Fibroblast of skin of scalp (primary cell): ENCODE results near the gene FAM163A.
"Not testable (repeated sequence)": the region's sequence is repeated elsewhere in the genome, so short reads cannot be mapped to it uniquely, and the experiment has no call there.

Source experiments
- DNase-seq: peaks from one replicate; pipeline ENCODE4 v3.0.0-alpha.2; 2013

Gene FAM163A

DNA sequence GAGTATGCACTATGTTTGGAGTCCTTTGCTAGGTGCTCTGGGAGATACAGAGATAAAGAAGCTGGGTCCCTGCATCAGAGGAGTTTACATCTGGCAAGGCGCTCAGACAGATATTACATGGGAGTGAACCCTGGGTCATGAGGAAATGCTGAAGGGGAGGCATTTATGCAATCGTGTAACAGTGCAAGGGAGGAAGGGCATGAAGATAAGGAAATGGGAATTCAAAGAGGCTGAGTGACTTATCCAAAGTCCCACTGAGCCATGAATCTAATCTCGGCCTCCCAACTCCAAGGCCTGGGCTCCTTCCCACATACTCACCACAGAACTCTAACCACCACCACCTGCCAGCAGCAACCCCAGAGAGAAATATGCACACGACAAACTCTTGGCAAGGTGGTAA lies 51.6 kb downstream of the FAM163A start:
- no peak for DNase-seq

DNA sequence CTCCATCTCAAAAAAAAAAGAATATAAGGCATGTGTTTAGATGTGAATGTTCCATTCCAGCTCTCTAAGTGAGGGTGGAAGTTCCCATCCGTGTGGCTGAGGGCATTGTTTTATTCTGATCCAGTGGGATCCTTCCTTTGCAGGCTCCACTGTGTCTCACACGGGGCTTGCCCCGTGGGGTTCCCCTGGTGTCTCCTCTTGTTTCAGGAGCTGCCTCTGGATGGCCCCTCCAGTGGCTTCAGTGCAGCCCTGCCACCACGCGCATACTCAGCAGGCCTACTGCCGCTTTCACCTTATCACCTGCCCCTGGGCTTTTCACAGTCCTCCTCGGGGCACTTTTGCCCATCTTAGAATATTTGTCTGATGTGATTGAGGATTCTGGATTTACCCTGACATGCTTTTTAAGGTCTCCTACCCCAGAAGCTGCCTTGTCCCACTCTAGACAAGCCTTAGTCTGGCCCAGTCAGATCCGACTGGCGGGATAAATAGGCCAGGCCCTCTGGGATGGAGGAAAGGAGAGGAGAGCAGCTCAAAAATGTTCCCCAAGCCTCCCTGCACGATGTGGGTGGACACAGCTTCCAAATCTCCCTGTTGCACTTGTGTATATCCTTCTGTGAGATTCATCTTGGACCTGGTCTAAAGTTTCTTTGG lies 55.2 kb downstream of the FAM163A start:
- DNase-seq = no peak

DNA sequence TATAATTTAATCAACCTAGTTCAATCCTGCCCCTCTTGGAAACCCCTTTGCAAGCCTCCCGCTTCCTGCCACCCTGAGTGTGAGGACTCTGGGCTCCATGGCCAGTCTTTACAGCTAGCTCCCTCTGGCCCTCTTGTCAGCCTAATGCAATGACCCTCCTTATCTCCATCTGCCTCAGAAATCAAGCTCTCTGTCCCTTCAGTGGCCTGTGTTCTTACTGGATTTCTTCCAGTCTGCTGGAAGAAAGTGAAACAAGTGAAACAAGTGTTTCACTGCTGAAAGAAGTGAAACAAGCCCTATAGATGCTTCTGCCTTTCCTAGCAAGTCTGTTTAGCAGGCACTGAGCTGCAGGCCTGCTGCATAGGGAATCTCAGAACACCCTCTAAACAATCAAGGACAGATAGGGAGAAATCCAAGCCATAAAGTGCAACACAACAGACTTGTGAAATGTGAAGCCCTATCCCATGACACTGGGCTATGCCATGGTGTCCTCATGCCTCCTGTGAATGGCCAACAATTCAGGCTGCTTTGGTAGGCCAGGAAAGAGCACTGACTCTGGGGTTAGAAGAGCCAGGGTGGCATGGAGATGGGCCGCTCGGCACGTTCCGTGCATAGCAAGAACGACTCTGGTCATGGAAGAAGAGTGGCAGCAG lies 55.9 kb downstream of the FAM163A start:
- no peak for DNase-seq

DNA sequence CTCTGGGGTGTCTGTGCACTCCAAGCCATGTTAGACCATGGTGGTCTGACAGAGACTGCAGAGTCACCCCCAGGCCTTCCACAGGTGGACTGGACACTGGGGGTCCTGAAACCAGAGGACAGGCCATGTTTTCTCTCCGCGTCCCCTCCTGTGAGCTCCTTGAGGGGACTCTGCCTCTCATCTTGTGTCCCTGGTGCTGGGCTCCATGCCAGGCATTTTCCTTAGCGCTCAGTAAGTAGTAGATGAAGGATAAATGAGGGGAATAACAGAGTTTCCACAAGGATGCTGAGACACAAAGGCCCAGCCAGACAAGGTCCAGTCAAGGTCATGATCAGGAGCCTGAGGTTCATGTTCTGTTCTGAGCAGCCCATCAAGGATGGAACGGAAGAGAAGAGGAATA lies 57.4 kb downstream of the FAM163A start:
- no peak for DNase-seq

DNA sequence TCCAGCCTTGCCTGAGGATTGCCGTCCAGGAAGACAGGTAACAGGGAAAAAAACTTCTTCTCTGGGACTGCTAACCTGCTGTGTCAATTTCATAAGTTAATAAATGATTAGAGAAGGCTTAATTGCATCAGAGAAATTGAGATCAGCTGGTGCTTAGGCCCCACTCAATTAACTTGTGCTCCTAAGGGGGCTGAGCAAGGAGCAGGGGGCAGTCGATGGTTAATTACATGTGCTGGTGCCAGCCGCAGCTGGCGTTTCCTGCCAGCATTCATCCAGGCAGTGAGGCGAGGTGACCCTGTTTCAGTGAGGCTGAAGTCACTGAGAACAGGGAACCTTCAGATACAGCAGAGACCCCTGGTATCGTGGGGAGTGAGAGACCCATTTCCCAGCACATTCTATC lies 60.0 kb downstream of the FAM163A start:
- no peak for DNase-seq

DNA sequence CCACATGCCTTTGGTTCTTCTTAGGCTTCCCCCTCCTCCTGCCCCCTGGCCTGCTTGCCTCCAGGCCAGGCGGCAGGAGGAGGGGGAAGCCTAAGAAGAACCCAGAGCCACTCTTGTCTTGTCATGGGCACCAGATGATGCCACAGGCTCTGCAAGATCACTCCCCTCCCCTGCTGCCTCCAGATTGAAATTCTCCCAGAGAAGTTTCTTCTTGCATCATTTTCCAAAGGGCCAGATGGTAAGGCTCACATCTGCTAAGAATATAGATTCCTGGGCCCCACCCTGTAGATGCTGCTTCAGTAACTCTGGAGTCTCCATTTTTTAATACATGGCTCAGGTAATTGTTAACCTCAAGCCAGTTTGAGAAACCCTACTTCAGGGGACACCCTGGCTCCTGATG lies 60.8 kb downstream of the FAM163A start:
- no peak for DNase-seq

DNA sequence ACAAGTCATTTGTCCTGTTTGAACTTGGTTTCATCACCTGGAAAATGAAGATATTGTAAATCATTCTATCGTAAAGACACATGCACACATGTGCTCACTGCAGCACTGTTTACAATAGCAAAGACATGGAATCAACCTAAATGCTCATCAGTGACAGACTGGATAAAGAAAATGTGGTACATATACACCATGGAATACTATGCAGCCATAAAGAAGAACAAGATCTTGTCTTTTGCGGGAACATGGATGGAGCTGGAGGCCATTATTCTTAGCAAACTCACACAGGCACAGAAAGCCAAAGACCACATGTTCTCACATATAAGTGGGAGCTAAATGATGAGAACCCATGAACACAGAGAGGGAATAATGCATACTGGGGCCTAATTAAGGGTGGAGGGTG lies 61.3 kb downstream of the FAM163A start:
- DNase-seq = not testable (repeated sequence)

DNA sequence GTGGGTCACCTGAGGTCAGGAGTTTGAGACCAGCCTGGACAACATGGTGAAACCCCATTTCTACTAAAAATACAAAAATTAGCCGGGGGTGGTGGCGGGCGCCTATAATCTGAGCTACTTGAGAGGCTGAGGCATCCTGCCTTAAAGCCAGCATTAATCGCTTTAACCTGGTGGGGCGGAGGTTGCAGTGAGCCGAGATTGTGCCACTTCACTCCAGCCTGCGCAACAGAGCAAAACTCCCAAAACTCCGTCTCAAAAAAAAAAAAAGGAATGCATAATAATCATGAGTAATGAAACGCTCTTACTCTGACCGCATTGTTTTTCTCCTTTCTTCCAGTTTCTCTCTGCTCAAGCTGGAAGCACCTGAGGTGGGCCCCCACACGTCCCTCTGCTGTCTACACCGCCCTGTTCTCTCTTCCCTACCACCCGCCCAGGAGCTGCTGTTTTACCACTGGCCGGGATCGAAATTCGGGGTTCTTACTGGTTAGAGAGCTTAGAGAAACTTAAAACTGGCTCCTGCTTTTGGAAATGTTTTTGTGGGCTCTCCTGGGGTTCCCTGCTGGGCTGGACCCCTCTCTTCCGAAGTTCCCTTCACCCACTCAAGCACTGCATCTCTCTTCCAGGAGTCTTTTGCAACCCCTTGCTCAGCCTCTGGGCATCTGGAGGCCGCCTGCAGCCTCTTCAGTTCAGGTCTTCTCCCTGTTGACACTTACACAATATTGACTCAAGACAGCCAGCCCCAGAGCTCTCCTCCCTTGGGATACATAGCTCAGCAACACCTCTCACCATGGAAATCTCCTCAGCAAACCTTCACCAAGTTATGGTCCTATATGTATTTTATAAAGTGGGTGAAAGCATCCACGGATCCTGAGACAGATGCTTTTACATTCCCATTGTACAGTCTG lies 62.5 kb downstream of the FAM163A start:
- DNase-seq = no peak

DNA sequence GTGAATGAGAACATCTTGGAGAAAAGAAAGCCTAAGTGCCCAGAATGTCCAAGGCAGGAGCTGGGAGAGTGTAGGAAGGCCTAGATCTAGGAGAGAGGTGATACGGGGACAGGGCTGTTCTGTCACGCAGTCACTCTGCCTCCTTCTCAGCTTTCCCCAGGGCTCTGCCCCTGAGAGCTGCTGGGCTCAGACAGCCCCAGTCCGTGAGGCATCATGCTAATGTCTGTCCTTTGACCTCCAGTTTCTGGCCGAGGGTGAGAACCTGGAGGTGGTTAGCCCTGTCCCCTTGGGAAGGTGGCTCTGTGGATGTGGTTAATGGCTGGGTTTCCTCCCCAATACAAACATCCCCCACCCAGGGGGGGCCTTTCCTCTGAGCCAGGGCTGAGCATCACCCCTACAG lies 63.2 kb downstream of the FAM163A start:
- DNase-seq = no peak

DNA sequence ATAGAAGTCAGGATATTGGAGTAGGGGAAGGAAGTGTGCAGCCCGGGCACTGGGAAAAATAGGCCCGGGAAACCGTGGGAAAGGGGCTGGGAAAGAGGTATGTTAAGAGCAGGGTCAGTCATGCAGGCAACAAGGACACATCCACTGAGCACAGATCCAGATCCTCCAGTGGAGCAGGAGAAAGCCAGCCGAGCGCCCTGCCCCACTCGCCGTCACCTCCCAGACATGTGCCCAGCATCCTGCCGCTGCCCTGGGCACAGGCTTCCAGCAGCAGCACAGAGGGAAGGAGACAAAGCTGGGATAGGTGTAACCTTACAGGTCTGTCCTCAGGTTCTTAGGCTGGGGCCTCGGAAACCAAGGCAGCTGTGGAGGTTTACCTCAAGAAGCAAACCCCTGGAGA lies 64.2 kb downstream of the FAM163A start:
- no peak for DNase-seq

DNA sequence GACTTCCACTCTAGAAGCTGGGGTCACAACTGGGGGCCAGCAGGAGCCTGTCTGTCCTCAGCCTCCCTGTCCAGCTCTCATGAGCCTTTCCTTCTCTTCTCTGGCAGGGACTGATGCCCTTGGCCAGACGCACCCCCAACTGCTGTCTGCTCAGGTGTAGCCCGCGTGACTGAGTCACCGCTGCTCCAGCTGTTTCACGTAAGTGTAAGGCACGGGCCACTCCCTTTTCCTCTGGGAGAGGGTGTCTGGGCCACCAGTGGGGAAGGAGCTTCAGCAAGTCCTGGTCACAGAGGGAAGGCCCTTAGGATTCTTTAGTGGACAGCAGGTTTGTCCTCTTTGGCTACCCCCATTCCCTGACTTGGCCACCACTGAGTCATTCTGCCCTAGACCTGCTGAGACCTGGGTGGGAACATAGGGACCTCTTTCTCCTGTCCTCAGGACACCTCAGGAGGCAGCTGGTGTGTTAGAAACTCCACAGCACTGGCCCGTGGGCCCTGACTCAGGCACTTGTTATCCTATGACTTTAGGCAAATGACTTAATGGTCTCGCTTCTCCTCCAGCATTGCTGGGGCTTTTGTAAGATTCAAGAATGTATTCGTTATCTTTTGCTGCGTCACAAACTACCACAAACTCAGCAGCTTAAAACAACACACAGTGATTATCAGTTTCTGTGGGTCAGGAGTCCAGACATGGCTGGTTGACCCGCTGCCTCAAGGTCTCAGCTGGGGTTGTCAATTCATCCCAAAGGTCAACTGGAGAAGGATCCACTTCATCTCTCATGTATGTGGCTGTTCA lies 64.8 kb downstream of the FAM163A start:
- peak; percentile 38 for DNase-seq

DNA sequence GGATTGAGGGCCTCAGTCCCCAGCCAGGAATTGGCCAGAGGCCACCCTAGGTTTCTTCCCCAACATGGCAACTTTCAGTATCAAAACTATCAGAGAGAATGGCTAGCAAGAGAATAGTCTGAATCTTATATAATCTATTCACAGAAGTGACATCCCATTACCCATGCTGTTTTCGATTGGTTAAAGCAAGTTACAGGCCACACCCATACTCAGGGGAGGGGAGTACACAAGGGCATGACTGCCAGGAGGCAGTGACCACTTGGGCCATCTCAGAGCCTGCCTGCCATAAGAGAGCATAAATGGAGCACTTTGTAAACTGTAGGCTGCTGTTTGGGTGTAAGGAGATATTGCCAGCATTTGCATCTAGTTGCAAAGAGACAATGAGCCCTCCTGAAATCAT lies 65.4 kb downstream of the FAM163A start:
- DNase-seq = no peak

DNA sequence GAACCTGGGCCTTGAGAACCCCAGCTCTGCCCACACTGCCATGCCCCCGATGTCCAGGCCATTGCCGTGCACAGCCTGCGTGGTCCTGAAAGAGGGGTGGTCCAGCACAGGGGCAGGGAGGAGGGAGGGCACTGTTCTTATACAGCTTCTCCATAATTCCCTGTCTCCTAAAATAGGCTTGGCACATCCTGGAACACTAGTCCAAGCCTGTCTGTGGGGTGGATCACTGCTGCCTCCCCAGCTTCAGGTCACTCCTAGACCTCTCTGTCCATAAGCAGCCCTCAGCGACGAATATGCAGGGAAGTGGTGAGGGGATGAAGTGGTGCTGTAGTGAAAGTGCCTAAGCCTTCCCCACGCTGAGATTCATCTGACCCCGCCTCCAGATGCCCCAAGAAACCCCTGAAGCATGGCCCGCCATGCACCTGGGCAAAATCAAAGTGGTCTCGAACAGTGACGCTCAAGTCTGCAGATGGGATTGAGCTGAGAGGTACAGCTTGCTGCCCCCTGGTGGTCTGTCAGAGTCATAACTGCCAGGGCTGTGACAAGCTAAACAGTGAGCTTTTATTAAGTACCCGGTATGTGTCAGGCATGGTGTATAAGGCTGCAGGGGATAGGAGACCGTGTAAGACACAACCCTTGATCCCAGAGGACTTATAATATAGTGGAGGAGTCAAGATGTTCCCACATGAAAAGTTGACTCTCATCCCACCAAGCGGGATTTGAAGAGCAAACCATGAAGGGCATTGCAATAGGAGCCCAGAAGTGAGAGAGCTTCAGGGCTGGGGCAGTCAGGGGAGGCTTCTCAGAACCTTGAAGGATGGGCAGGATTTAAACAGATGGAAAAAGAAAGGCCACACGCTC lies 66.6 kb downstream of the FAM163A start:
- DNase-seq = peak; percentile 68

DNA sequence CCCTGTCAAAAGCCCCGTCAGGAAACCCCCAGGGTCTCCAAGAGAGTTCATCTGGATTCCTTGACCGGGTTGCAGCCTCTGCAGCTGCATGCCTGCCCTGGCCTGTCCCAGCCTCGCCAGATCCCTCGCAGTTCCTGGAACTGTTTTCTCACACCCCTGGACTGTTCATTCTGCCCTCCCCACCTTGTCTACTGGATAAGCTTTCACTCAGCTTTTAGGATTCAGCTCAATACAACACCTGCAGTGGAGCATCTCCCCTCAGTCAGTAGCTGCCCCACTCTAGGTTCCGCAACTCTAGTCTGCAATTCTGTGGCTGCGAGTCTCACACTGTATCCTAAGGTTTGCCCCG lies 67.2 kb downstream of the FAM163A start:
- no peak for DNase-seq

DNA sequence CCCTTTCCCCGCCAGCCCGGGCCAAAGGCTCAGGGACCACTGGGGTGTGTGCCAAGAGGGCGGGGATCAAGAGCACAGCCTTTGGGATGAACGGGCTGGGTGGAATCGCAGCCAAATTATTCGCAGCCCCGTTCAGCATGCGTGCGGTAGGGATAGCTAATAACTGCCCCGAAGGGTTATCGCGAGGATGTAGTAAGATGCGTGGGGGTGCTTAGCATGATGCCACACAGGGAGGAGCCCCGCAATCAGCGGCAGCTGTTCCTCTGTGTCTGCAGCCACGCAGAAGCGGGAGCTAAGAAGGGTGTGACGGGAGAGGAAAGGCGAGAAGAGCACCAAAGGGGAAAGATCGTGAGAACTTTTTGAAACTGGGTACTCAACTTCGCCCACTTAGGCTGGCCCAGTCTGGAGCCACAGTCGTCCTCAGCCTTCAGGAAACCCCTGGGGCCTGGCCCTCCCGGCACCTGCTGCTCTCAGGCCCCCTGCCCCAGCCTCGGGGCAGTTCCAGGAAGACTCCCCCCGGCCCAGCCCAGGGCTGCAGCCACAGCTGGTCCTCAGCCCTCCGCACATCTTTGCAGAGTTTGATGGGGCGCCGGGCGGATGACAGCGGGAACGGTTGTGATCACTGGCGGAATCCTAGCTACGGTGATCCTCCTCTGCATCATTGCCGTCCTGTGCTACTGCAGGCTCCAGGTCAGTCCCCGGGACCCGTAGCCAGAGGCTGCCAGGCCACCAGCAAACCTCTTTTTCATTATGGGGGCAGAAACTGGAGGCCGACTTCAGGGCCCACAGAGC lies 69.6 kb downstream of the FAM163A start:
- no peak for DNase-seq

DNA sequence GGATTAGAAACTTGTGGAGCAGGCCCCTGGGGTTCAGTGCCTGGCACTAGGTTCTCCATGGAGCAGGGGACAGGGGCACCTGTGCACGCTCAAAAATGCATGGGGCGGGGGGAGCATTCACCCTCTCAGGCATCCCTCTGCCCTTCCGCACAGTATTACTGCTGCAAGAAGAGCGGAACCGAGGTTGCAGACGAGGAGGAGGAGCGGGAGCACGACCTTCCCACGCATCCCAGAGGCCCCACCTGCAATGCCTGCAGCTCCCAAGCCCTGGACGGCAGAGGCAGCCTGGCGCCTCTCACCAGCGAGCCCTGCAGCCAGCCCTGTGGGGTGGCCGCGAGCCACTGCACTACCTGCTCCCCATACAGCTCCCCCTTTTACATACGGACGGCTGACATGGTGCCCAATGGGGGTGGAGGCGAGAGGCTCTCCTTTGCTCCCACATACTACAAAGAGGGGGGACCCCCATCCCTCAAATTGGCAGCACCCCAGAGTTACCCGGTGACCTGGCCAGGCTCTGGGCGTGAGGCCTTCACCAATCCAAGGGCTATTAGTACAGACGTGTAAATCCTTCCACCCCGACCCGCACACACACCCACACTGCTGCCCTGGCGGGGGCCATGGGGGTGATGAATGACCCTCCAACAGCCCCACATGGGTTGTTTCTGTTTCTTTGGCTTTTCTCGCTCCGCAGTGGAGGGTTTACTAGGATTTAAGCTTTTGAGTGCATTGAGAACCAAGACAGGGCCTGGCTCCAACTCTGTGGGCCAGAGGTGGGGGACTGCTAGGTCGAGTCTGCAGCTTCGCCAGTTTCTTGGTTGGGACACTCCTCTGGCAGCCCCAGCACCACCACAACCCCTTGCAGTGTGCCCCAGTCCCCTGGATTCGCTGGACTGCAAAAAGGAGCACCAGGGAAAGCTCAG lies 70.8 kb downstream of the FAM163A start:
- DNase-seq = no peak

DNA sequence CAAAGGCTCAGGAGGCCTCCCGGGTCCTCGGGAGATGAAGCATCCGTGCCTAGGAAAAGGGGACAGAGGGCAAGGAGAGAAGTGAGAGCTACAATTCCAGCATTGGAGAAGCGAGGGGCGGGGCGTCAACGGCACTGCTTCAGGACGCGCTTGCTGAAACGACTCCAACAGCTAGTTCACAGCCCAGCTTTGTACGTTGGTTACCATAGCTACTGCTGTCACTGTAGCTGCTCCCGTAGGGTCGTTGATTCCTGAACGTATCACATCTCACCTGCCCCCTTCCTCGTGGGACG lies 71.4 kb downstream of the FAM163A start:
- DNase-seq = no peak

DNA sequence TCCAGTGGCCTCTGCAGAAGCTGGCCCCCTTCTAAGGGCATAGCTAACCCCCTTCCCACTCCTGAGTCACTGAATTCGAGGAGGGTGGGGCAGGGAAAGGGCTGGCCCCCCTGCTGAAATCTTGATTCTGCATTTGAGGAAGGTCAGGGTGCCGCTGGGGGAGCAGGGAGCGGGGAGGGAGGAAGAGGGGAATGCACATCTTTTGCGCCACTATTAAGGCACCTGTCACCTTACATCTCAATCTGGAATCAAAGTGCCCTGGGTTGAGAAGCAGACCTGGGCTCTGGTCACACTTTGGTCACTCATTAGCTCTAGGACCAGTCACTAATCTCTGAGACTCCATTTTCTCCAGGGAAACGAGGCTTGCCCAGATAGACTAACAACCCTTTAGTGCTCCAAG lies 72.5 kb downstream of the FAM163A start:
- no peak for DNase-seq

DNA sequence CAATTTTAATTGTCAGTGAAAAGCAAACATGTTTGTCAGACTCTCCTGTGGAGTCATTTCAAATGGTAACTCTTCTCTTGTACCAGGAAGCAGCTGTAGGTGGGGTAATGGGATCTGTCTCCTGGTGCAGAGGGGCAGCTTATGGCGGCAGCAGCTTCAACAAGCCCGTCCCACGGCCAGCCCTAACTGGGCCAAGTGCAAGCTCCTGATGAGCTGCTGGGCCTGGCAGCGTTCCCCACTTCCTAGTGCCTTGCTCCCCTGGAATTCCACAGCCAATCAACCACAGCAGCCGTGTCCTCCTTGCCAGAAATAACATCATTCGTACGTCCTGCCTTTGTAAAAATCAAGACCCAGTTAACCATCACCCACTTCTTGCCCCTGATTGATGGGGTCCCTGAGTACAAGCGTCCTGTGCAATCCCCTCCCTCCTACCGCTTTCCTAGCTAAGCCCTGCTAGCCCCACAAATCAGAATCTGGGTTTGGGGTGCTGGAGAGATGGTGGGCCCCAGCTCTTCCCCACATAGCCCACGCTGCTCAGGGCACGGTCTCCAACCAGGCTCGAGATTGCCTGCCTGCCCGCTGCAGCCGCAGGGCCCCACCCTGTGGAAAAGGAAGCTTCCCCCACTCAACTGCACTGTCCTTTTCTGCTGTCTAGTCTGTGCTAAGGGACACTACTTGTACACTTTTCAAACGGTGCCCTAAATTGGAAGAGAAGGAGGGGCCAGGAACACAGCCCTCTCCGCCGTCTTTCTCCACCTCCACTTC lies 73.3 kb downstream of the FAM163A start:
- no peak for DNase-seq
